GM18858 (cell line): ENCODE data around the gene TANGO6.

Source experiments
- ATAC-seq: cut with Tn5 transposase; IDR thresholded peaks from one replicate; pipeline ENCODE4 v1.9.1; 2021; ENCODE audit not compliant: unreplicated experiment

TANGO6 gene

GRCh38 chr16:69088684-69089083, 245.4 kb downstream of the TANGO6 start:
- no peak for ATAC-seq

GRCh38 chr16:69089091-69089910, 246.0 kb downstream of the TANGO6 start:
- no peak for ATAC-seq

GRCh38 chr16:69093974-69094373, 250.6 kb downstream of the TANGO6 start:
- ATAC-seq: no peak

- no peak for ATAC-seq
Measured at GRCh38 chr16:69094501-69094900, 251.2 kb downstream of the TANGO6 start.

GRCh38 chr16:69095193-69095592, 251.9 kb downstream of the TANGO6 start:
- no peak for ATAC-seq

GRCh38 chr16:69100071-69100691, 256.9 kb downstream of the TANGO6 start:
- ATAC-seq: no peak

- ATAC-seq: no peak
Measured at GRCh38 chr16:69105501-69106361, 262.4 kb downstream of the TANGO6 start, which contains the start of gene HAS3. TSS of gene HAS3 (plus strand) at chr16:69105653. CDS start at chr16:69109396, 3,743 bp downstream.

GRCh38 chr16:69106491-69107315, 263.4 kb downstream of the TANGO6 start:
- no peak for ATAC-seq

GRCh38 chr16:69107316-69107962, 264.1 kb downstream of the TANGO6 start:
- ATAC-seq: no peak

- no peak for ATAC-seq
Measured at GRCh38 chr16:69108064-69108904, 265.0 kb downstream of the TANGO6 start.

GRCh38 chr16:69108905-69109252, 265.5 kb downstream of the TANGO6 start:
- no peak for ATAC-seq

GRCh38 chr16:69109486-69110270, 266.3 kb downstream of the TANGO6 start:
- ATAC-seq: no peak

GRCh38 chr16:69110406-69110805, 267.1 kb downstream of the TANGO6 start:
- ATAC-seq: no peak

GRCh38 chr16:69111216-69111875, 268.0 kb downstream of the TANGO6 start:
- no peak for ATAC-seq

- no peak for ATAC-seq
Measured at GRCh38 chr16:69111876-69112230, 268.5 kb downstream of the TANGO6 start.

- ATAC-seq: no peak
Measured at GRCh38 chr16:69112285-69113129, 269.2 kb downstream of the TANGO6 start.

GRCh38 chr16:69113216-69113615, 269.9 kb downstream of the TANGO6 start:
- ATAC-seq: no peak
